ENCODE results near the gene HDGFL2. TPM values are rescaled to one million over a fixed set of nuclear protein-coding genes. Genes with fewer than 3 reads are reported as not detected.

HDGFL2 gene
- total and polyA plus RNA-seq, 2 donors (not counting 1 experiment from before 2014, with no cell fraction given): 19.5 to 51.2 TPM

DNA sequence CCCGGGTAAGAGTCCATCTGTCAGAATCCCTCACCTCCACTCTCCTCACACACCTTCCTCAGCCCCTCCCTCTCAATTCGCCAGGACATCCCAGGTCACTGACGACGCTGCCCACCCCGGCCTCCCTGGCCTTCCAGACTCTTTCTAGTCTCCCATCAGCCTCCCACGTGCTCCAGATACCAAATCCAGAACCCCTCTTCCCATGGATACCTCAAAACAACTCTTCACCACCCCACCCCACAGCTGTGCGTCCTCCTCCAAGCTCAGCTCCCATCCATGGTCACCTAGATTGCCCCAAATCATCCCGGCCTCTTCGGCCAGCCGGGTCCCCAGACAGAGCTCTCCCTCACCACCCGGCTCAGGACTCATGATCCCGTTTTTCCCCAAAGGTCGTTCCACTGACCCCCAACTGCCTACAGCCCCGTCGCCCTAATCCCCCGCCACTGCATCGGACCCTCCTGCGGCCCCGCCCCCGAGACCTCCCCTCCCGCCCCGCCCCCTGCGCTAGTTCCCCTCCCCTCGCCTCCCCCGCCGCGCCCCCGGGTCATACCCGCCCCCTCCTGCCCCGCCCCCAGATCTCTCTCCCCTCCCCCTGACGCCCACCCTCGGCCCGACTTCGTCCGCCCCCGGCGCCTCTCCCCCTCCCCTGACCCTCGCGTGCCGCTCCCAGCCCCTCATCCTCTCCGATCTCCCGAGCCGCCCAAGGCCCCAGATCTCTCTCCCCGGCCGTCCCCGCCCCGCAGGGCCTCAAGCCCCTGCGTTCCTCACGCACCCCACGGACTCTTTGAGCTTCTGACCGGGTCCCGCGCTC is 15.0 kb upstream of the HDGFL2 start:
- peaks cover 27% of the 10 kb centered on the region for H3K79me2 ChIP-seq (ENCODE audit: control insufficient read depth, insufficient read depth, low read length)
- H3K4me3 ChIP-seq (replicated peaks in 1 of 4; ENCODE audit: control extremely low read depth in 1 of 4, insufficient read depth in 1 of 4, low read depth in 3 of 4, low read length in 4 of 4): peak overlapping the region; percentile 62 to 94 (median 74)
- H3K9ac ChIP-seq (ENCODE audit: insufficient read depth, low read length): peak overlapping the region; percentile 81
- H2AFZ ChIP-seq (ENCODE audit: low read length): no peak overlapping the region
- H3K9me3 ChIP-seq (ENCODE audit: control insufficient read depth, insufficient read depth, low read depth, low read length): no peaks in the 10 kb centered on the region
- no peaks in the 10 kb centered on the region for H4K20me1 ChIP-seq (ENCODE audit: control insufficient read depth, extremely low read depth, insufficient read depth, low read length)
- DNase-seq (ENCODE audit: low read depth in 2 of 2): peak; percentile 59 to 74
- H3K27me3 ChIP-seq (ENCODE audit: control insufficient read depth, insufficient read depth, low read length): no peaks in the 10 kb centered on the region
- H3K36me3 ChIP-seq (ENCODE audit: control insufficient read depth, insufficient read depth, low read length): peaks cover 22% of the 10 kb centered on the region
- no peak for TF ChIP-seq EZH2 (IDR thresholded peaks at IDR 0.05; ENCODE audit: low read length, missing control alignments)
- TF ChIP-seq, protein P1, sequence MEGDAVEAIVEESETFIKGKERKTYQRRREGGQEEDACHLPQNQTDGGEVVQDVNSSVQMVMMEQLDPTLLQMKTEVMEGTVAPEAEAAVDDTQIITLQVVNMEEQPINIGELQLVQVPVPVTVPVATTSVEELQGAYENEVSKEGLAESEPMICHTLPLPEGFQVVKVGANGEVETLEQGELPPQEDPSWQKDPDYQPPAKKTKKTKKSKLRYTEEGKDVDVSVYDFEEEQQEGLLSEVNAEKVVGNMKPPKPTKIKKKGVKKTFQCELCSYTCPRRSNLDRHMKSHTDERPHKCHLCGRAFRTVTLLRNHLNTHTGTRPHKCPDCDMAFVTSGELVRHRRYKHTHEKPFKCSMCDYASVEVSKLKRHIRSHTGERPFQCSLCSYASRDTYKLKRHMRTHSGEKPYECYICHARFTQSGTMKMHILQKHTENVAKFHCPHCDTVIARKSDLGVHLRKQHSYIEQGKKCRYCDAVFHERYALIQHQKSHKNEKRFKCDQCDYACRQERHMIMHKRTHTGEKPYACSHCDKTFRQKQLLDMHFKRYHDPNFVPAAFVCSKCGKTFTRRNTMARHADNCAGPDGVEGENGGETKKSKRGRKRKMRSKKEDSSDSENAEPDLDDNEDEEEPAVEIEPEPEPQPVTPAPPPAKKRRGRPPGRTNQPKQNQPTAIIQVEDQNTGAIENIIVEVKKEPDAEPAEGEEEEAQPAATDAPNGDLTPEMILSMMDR (conservative IDR thresholded peaks at IDR 0.05 in 1 of 2, IDR thresholded peaks at IDR 0.05 in 1 of 2; ENCODE audit: low read depth in 1 of 2, low read length in 2 of 2): no peak
- peaks cover 15% of the 10 kb centered on the region for H3K4me1 ChIP-seq (ENCODE audit: control insufficient read depth, extremely low read depth, insufficient read depth, low read length)
- H3K4me2 ChIP-seq (ENCODE audit: extremely low read depth, insufficient read depth, low read length): peak overlapping the region; percentile 99
- H3K27ac ChIP-seq (ENCODE audit: insufficient read depth, low read length): peak overlapping the region; percentile 92

DNA sequence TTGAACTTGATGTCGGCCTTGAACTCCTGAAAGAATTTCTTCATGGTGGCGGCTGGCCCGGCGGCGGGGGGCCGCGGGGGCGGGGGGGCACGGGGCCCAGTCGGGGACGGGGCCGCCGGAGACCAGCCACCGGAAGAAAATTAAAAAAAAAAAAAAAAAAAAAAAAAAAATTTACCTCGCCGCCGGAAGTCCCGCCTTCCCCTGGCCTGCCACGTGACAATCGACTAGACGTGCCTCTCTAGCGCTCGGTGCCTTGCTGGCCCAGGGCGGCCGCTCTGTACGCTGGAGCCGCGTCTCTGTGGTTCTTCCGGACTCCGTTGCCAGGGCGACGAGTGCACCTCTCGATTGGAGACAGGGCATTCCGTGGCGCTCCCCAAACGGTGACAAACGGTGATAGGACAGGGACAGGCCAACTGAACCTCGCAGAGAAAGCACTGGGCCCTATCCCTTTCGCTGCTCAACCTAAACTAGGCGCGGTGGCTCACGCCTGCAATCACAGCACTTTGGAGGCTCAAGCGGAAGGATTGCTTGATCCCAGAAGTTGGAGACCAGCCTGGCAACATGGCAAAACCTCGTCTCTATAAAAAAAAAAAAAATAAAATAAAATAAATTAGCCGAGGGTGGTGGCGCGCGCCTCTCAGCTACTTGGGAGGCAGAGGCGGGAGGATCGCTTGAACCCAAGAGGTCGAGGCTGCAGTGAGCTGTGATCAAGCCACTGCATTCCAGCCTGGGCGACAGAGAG is 14.3 kb upstream of the HDGFL2 start, which contains the start of gene UBXN6:
UBXN6 (minus strand) TSS at position 141 of the 742 bp plus-strand sequence; CDS start at position 44, 97 bp downstream.
- H3K4me2 ChIP-seq (ENCODE audit: extremely low read depth, insufficient read depth, low read length): peak within 1 kb of the TSS; percentile 99

More for the DNA sequence above, 14.3 kb upstream of the HDGFL2 start, which contains the start of gene UBXN6:
- H2AFZ ChIP-seq (ENCODE audit: low read length): peak within 1 kb of the TSS; percentile 99
- H3K4me1 ChIP-seq (ENCODE audit: control insufficient read depth, extremely low read depth, insufficient read depth, low read length): peaks cover 15% of the 10 kb centered on the region
- DNase-seq (ENCODE audit: low read depth in 2 of 2): peak; percentile 99
- no peaks in the 10 kb centered on the region for H4K20me1 ChIP-seq (ENCODE audit: control insufficient read depth, extremely low read depth, insufficient read depth, low read length)
- H3K27me3 ChIP-seq (ENCODE audit: control insufficient read depth, insufficient read depth, low read length): no peaks in the 10 kb centered on the region
- no peak for TF ChIP-seq EZH2 (IDR thresholded peaks at IDR 0.05; ENCODE audit: low read length, missing control alignments)
- TF ChIP-seq, protein P1 (conservative IDR thresholded peaks at IDR 0.05 in 1 of 2, IDR thresholded peaks at IDR 0.05 in 1 of 2; ENCODE audit: low read depth in 1 of 2, low read length in 2 of 2): no peak
- no peaks in the 10 kb centered on the region for H3K9me3 ChIP-seq (ENCODE audit: control insufficient read depth, insufficient read depth, low read depth, low read length)
- peaks cover 27% of the 10 kb centered on the region for H3K79me2 ChIP-seq (ENCODE audit: control insufficient read depth, insufficient read depth, low read length)
- H3K9ac ChIP-seq (ENCODE audit: insufficient read depth, low read length): peak within 1 kb of the TSS; percentile 81
- peak within 1 kb of the TSS; percentile 65 to 94 (median 78) for H3K4me3 ChIP-seq (replicated peaks in 1 of 4; ENCODE audit: control extremely low read depth in 1 of 4, insufficient read depth in 1 of 4, low read depth in 3 of 4, low read length in 4 of 4)
- peak within 1 kb of the TSS; percentile 92 for H3K27ac ChIP-seq (ENCODE audit: insufficient read depth, low read length)
- peaks cover 15% of the 10 kb centered on the region for H3K36me3 ChIP-seq (ENCODE audit: control insufficient read depth, insufficient read depth, low read length)
